Endothelial cell of umbilical vein (primary cell): Measurements from ENCODE around the gene LTF. TPM values are rescaled to one million over a fixed set of nuclear protein-coding genes. Genes with fewer than 3 reads are reported as not detected.

Experiments
- BruUV-seq: library from RNA; stranded (reverse); fragments of 400-500 nt; replicated peaks from 2 replicates; lab custom pipeline; 2021; lab: Mats Ljungman, UMichigan
- CTCF ChIA-PET: fragments of 300-600, 350-600 bp; sonication (Branson Sonifier 250); formaldehyde crosslinking; loops from one replicate; lab custom pipeline; 2021; ENCODE audit warnings: antibody characterized with exemption, inconsistent platforms; lab: Charles Lee
- POLR2A ChIA-PET: fragments of 300-600, 350-600 bp; sonication (Branson Sonifier 250); formaldehyde crosslinking; loops from one replicate; lab custom pipeline; 2021; ENCODE audit warnings: antibody characterized with exemption, inconsistent platforms; lab: Charles Lee
- DNase-seq: peaks from one replicate; pipeline ENCODE4 v3.0.0-alpha.2; 2011; ENCODE audit warnings: low read depth, low spot score
- FAIRE-seq: peaks from 2 replicates; lab custom pipeline; 2011; peaks lifted over from hg19 to GRCh38; lab: Jason Lieb, UNC
- H2AFZ ChIP-seq: 2 replicates; pipeline ENCODE4 v1.6.0; 2012; ENCODE audit warnings: low read depth, low read length, control low read depth, inconsistent platforms
- H3K27ac ChIP-seq: 2 replicates; pipeline ENCODE4 v1.5.1; 2011; ENCODE audit warnings: low read depth, mild to moderate bottlenecking, control low read depth, low read length, moderate library complexity; ENCODE audit not compliant: insufficient read depth
- H3K27me3 ChIP-seq, 2 experiments: 2 replicates each; pipeline versions ENCODE4 v1.6.0 to v1.6.1; 2011; ENCODE audit warnings: low read length in 2 of 2, mixed read lengths in 1 of 2; ENCODE audit not compliant: control insufficient read depth in 2 of 2, insufficient read depth in 2 of 2
- H3K36me3 ChIP-seq, 2 experiments: 2 replicates in 1 of 2; 3 replicates in 1 of 2; pipeline ENCODE4 v1.5.1; 2011; ENCODE audit warnings: low read length in 2 of 2, mild to moderate bottlenecking in 1 of 2, moderate library complexity in 1 of 2; ENCODE audit not compliant: control insufficient read depth in 2 of 2, insufficient read depth in 2 of 2; ENCODE audit errors: extremely low read depth in 1 of 2
- H3K4me1 ChIP-seq: 3 replicates; pipeline ENCODE4 v1.5.1; 2011; ENCODE audit warnings: mild to moderate bottlenecking, low read length; ENCODE audit not compliant: control insufficient read depth, insufficient read depth; ENCODE audit errors: extremely low read depth
- H3K4me2 ChIP-seq: 2 replicates; pipeline ENCODE4 v1.6.1; 2011; ENCODE audit warnings: low read length, control low read depth, mixed read lengths; ENCODE audit not compliant: insufficient read depth
- H3K4me3 ChIP-seq, 3 experiments: fragments of 200-600 bp in 1 of 3; sonication (generic), shearing (Covaris generic) in 1 of 3; replicated peaks in 1 of 3; 2 replicates each; pipeline ENCODE4 v1.5.1; 2011 to 2016; ENCODE audit warnings: control low read depth in 3 of 3, low read length in 3 of 3, mild to moderate bottlenecking in 2 of 3, inconsistent platforms in 1 of 3, low read depth in 1 of 3, moderate library complexity in 1 of 3; ENCODE audit not compliant: insufficient read depth in 1 of 3
- H3K79me2 ChIP-seq: 2 replicates; pipeline ENCODE4 v1.6.0; 2012; ENCODE audit warnings: low read length, inconsistent platforms; ENCODE audit not compliant: control insufficient read depth, insufficient read depth
- H3K9ac ChIP-seq: replicated peaks from 2 replicates; pipeline ENCODE3; 2011; ENCODE audit warnings: low read length, control low read depth; ENCODE audit not compliant: insufficient read depth; ENCODE audit errors: extremely low read depth
- H3K9me1 ChIP-seq: replicated peaks from 3 replicates; pipeline ENCODE4 v1.6.0; 2011; ENCODE audit warnings: mild to moderate bottlenecking, low read length; ENCODE audit not compliant: control insufficient read depth, insufficient read depth; ENCODE audit errors: extremely low read depth
- H3K9me3 ChIP-seq: replicated peaks from 2 replicates; pipeline ENCODE4 v1.5.1; 2012; ENCODE audit warnings: low read length, inconsistent platforms; ENCODE audit not compliant: control insufficient read depth, insufficient read depth
- H4K20me1 ChIP-seq: replicated peaks from 2 replicates; pipeline ENCODE3; 2011; ENCODE audit warnings: mild to moderate bottlenecking, low read length; ENCODE audit not compliant: control insufficient read depth, insufficient read depth; ENCODE audit errors: extremely low read depth
- FOS ChIP-seq: IDR thresholded peaks from 2 replicates; pipeline ENCODE4 v1.6.1; 2011; ENCODE audit warnings: mild to moderate bottlenecking, low read length, moderate library complexity, borderline replicate concordance; ENCODE audit not compliant: insufficient read depth
- GATA2 ChIP-seq: IDR thresholded peaks from 2 replicates; pipeline ENCODE4 v1.7.0; 2011; ENCODE audit warnings: low read depth, mild to moderate bottlenecking, moderate library complexity, mixed read lengths, low read length; ENCODE audit not compliant: insufficient read length, insufficient read depth
- JUN ChIP-seq: IDR thresholded peaks from 2 replicates; pipeline ENCODE4 v1.6.1; 2011; ENCODE audit warnings: borderline replicate concordance, low read depth; ENCODE audit not compliant: insufficient read length, insufficient read depth
- MYC ChIP-seq: IDR thresholded peaks from one replicate; pipeline ENCODE4 v1.6.1; 2011; ENCODE audit warnings: mild to moderate bottlenecking, low read depth, low read length
- POLR2A ChIP-seq: IDR thresholded peaks from 2 replicates; pipeline ENCODE4 v1.6.1; 2012; ENCODE audit warnings: low read depth, mild to moderate bottlenecking, control low read depth, low read length
- dilution Hi-C: fragments of 300-500 bp; cut with MboI; formaldehyde crosslinking; loops from one replicate; pipeline ENCODE4 v1.15.0; 2019; ENCODE audit warnings: low sequenced_read_pairs; ENCODE audit not compliant: extremely low pct_ligation_motif_present
- intact Hi-C: fragments of 100-400 bp; cut with micrococcal nuclease; formaldehyde crosslinking; loops from one replicate; pipeline ENCODE4 v1.10.0; 2022
- polyA plus RNA-seq, 4 experiments: library from polyadenylated mRNA; depleted of rRNA in 3 of 4; stranded (reverse) in 3 of 4; unstranded in 1 of 4; fragments of >200 nt; gene quantifications; 2 replicates each; pipeline versions ENCODE4 v1.2.1 to v1.2.3, GENCODE V29; 2011 to 2012; ENCODE audit warnings: missing spikeins in 1 of 4
- total RNA-seq: library from RNA; stranded (reverse); gene quantifications from 2 replicates; pipeline ENCODE4 v1.2.3, GENCODE V29; 2021
- TF ChIP-seq, protein P1 (sequence below), 2 donors: IDR thresholded peaks; 1 replicate in 1 of 2; 2 replicates in 1 of 2; pipeline ENCODE4 v1.5.1; 2011; ENCODE audit warnings: low read length in 2 of 2, mild to moderate bottlenecking in 2 of 2, moderate library complexity in 2 of 2, control low read depth in 1 of 2, inconsistent platforms in 1 of 2, low read depth in 1 of 2; ENCODE audit not compliant: insufficient read depth in 1 of 2; ENCODE audit errors: extremely low read depth in 1 of 2

The LTF gene
- total and polyA plus RNA-seq, 2 donors (not counting 3 experiments of a cell fraction or from before 2014, with no cell fraction given), result not detected

DNA sequence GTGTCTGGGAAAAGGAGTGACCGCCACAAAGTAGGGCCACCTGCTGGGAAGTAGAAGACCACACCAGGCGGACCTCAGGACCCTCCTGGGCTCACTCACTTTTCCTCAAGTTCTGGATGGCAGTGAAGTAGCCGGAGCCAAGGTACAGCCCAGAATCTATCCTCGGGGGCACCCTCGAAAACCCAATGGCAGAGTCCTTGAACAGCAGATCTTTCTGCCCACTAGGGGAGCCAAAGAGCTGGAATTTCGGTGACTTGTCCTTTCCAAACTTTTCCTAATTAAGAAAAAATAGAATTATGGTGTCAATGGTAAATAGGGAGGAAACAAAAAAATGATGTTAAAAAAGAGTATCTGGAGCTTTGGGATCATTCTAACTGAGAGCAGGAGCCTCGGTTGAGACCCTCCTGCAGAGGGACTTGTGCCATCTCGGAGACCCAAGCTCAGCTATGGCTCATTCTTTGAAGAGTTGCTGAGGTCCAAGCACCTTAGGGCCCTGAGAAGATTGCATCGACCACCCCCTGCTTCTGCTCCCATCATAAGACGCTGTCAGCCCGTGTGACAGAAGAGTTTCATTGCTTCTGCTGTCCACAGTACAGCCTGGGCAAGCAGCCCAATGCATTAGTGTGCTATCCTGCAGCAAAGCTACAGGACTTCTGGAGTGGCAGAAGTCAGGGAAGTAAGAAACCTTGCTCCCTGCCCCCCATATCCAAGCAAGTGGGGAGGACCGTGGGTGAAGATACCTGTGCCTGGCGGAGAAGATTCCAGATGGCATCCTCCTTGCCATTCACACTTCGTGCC lies 14.8 kb downstream of the LTF start:
- DNase-seq (no peak), FAIRE-seq (peak; percentile 68)
- Histone ChIP-seq H3K9ac (no peak overlapping the region), H3K79me2 (no peaks in the 10 kb centered on the region), H3K27me3 (peaks cover 0 to 8% of the 10 kb centered on the region in 2 experiments), H3K4me2 (no peak overlapping the region), H3K36me3 (no peaks in the 10 kb centered on the region), H2AFZ (no peak overlapping the region), H3K9me3 (no peaks in the 10 kb centered on the region), H3K27ac (no peak overlapping the region), H4K20me1 (no peaks in the 10 kb centered on the region), H3K4me3 (no peak overlapping the region), H3K4me1 (no peaks in the 10 kb centered on the region), H3K9me1 (no peaks in the 10 kb centered on the region)
- no TSS peak for BruUV-seq
- dilution Hi-C loops (no loop called here), intact Hi-C loops (no loop called here)
- ChIA-PET POLR2A (no interaction called here), CTCF (interaction anchor here (0.6 to 3.3 kb wide), 29 partner anchors 8 to 214 kb away, joined by 3 to 34 read pairs (median 4); partner anchors contain the start of genes CCR5AS, CCRL2 and LTF)
- TF ChIP-seq GATA2 (no peak), MYC (no peak), FOS (no peak), JUN (no peak), POLR2A (no peak)
- TF ChIP-seq, protein P1, sequence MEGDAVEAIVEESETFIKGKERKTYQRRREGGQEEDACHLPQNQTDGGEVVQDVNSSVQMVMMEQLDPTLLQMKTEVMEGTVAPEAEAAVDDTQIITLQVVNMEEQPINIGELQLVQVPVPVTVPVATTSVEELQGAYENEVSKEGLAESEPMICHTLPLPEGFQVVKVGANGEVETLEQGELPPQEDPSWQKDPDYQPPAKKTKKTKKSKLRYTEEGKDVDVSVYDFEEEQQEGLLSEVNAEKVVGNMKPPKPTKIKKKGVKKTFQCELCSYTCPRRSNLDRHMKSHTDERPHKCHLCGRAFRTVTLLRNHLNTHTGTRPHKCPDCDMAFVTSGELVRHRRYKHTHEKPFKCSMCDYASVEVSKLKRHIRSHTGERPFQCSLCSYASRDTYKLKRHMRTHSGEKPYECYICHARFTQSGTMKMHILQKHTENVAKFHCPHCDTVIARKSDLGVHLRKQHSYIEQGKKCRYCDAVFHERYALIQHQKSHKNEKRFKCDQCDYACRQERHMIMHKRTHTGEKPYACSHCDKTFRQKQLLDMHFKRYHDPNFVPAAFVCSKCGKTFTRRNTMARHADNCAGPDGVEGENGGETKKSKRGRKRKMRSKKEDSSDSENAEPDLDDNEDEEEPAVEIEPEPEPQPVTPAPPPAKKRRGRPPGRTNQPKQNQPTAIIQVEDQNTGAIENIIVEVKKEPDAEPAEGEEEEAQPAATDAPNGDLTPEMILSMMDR (IDR thresholded peaks at IDR 0.05; ENCODE audit: extremely low read depth in 1 of 2, insufficient read depth in 1 of 2, low read depth in 1 of 2, low read length in 2 of 2), result peak; percentile 62 to 65
